HCT116 (cell line): ENCODE measurements around the gene TTLL10. TPM values are rescaled to one million over a fixed set of nuclear protein-coding genes. Genes with fewer than 3 reads are reported as not detected.

ENCODE experiments used
- ATAC-seq: fragments of 200-7000 bp; cut with Tn5 transposase; 2 replicates; pipeline ENCODE4 v1.9.1; 2020; ENCODE audit warnings: mild to moderate bottlenecking, moderate library complexity
- BruUV-seq: library from RNA; stranded (reverse); fragments of 400-500 nt; replicated peaks from 2 replicates; lab custom pipeline; 2021; lab: Mats Ljungman, UMichigan
- CTCF ChIA-PET: fragments of 300-600 bp; sonication (Branson Sonifier 250); formaldehyde crosslinking; loops from one replicate; lab custom pipeline; 2021; ENCODE audit warnings: antibody characterized with exemption; lab: Charles Lee
- POLR2A ChIA-PET: fragments of 300-600, 350-600 bp; sonication (Branson Sonifier 250); formaldehyde crosslinking; loops from one replicate; lab custom pipeline; 2021; ENCODE audit warnings: antibody characterized with exemption; lab: Charles Lee
- RAD21 ChIA-PET, 2 experiments: fragments of 300-600 bp; sonication (Branson Sonifier 250); formaldehyde crosslinking; loops; one replicate each; lab custom pipeline; 2023; ENCODE audit warnings: low total read pairs in 2 of 2; ENCODE audit not compliant: uncharacterized antibody in 2 of 2, unreplicated experiment in 2 of 2, low non-redundant PET in 1 of 2; lab: Charles Lee
- DNase-seq: peaks from one replicate; pipeline ENCODE4 v3.0.0-alpha.2; 2010; ENCODE audit warnings: low read depth, low spot score
- H2AFZ ChIP-seq: fragments of 200-600 bp; shearing (Covaris generic), sonication (generic); 2 replicates; pipeline ENCODE4 v1.6.1; 2017; ENCODE audit warnings: low read depth, mixed run types, mixed read lengths, antibody characterized with exemption, low read length; ENCODE audit not compliant: poor library complexity, severe bottlenecking
- H3K27ac ChIP-seq: 2 replicates; pipeline ENCODE4 v1.5.1; 2012; ENCODE audit warnings: low read depth, low read length
- H3K27me3 ChIP-seq: fragments of 200-600 bp; sonication (generic); 2 replicates; pipeline ENCODE4 v1.6.1; 2016; ENCODE audit warnings: mixed run types, low read length, mixed read lengths; ENCODE audit not compliant: insufficient read depth
- H3K36me3 ChIP-seq, 2 experiments: fragments of 200-500 bp in 1 of 2; fragments of 200-600 bp in 1 of 2; sonication (Bioruptor generic) in 1 of 2; sonication (generic) in 1 of 2; 2 replicates each; pipeline versions ENCODE4 v1.5.1 to v1.6.1; 2014 to 2016; ENCODE audit warnings: low read length in 2 of 2, inconsistent platforms in 1 of 2, mixed read lengths in 1 of 2, mixed run types in 1 of 2; ENCODE audit not compliant: insufficient read depth in 2 of 2, control insufficient read depth in 1 of 2
- H3K4me1 ChIP-seq, 2 experiments: fragments of 200-600 bp in 1 of 2; sonication (generic) in 1 of 2; 2 replicates each; pipeline versions ENCODE4 v1.5.1 to v1.6.1; 2012 to 2017; ENCODE audit warnings: low read length in 2 of 2, inconsistent platforms in 1 of 2, mild to moderate bottlenecking in 1 of 2, mixed read lengths in 1 of 2, mixed run types in 1 of 2, moderate library complexity in 1 of 2; ENCODE audit not compliant: insufficient read depth in 2 of 2, control insufficient read depth in 1 of 2
- H3K4me2 ChIP-seq: fragments of 200-600 bp; sonication (generic); 2 replicates; pipeline ENCODE4 v1.6.1; 2017; ENCODE audit warnings: mixed run types, low read length, mixed read lengths
- H3K4me3 ChIP-seq, 2 experiments: fragments of 200-600 bp in 1 of 2; sonication (generic) in 1 of 2; replicated peaks in 1 of 2; 2 replicates each; pipeline ENCODE4 v1.5.1; 2011 to 2016; ENCODE audit warnings: low read length in 2 of 2, control low read depth in 1 of 2, low read depth in 1 of 2, mild to moderate bottlenecking in 1 of 2, mixed read lengths in 1 of 2, mixed run types in 1 of 2
- H3K79me2 ChIP-seq: fragments of 200-600 bp; sonication (generic); 2 replicates; pipeline ENCODE4 v1.6.1; 2017; ENCODE audit warnings: mild to moderate bottlenecking, mixed run types, low read length, moderate library complexity, mixed read lengths; ENCODE audit not compliant: insufficient read depth
- H3K9ac ChIP-seq: fragments of 200-600 bp; sonication (generic); 2 replicates; pipeline ENCODE4 v1.6.1; 2016; ENCODE audit warnings: low read length, mixed read lengths
- H3K9me2 ChIP-seq: fragments of 200-600 bp; sonication (generic), shearing (Covaris generic); 2 replicates; pipeline ENCODE4 v1.6.1; 2017; ENCODE audit warnings: mixed run types, mild to moderate bottlenecking, moderate library complexity; ENCODE audit not compliant: insufficient read depth
- H3K9me3 ChIP-seq, 2 experiments: fragments of 200-500 bp in 1 of 2; fragments of 200-600 bp in 1 of 2; sonication (Bioruptor generic) in 1 of 2; sonication (generic) in 1 of 2; 2 replicates each; pipeline ENCODE4 v1.6.1; 2014 to 2017; ENCODE audit warnings: low read length in 2 of 2, mixed read lengths in 2 of 2, inconsistent platforms in 1 of 2, low read depth in 1 of 2, mild to moderate bottlenecking in 1 of 2, mixed run types in 1 of 2, moderate library complexity in 1 of 2; ENCODE audit not compliant: control insufficient read depth in 1 of 2, insufficient read depth in 1 of 2
- H4K20me1 ChIP-seq: fragments of 200-600 bp; sonication (generic), shearing (Covaris generic); 2 replicates; pipeline ENCODE4 v1.6.1; 2017; ENCODE audit warnings: mixed run types, mild to moderate bottlenecking, moderate library complexity; ENCODE audit not compliant: insufficient read depth
- CBX3 ChIP-seq: IDR thresholded peaks from 2 replicates; pipeline ENCODE4 v1.6.1; 2012; ENCODE audit warnings: low read depth
- CEBPB ChIP-seq: IDR thresholded peaks from 2 replicates; pipeline ENCODE4 v1.6.1; 2012; ENCODE audit warnings: low read depth
- ELF1 ChIP-seq: IDR thresholded peaks from 2 replicates; pipeline ENCODE4 v1.6.1; 2012; ENCODE audit warnings: low read depth, borderline replicate concordance
- EZH2 ChIP-seq: fragments of 200-600 bp; sonication (generic); IDR thresholded peaks from 2 replicates; pipeline ENCODE4 v1.6.1; 2017; ENCODE audit warnings: antibody characterized with exemption, mixed run types
- EZH2phosphoT487 ChIP-seq: fragments of 200-600 bp; IDR thresholded peaks from 2 replicates; pipeline ENCODE4 v1.6.1; 2018; ENCODE audit warnings: antibody characterized with exemption, borderline replicate concordance
- FOSL1 ChIP-seq: IDR thresholded peaks from 2 replicates; pipeline ENCODE4 v1.6.1; 2012; ENCODE audit warnings: low read depth
- JUND ChIP-seq: IDR thresholded peaks from 2 replicates; pipeline ENCODE4 v1.6.1; 2012
- POLR2A ChIP-seq: IDR thresholded peaks from 2 replicates; pipeline ENCODE4 v1.7.0; 2011; ENCODE audit warnings: borderline replicate concordance; ENCODE audit not compliant: insufficient read depth, insufficient read length; ENCODE audit errors: extremely low read depth
- POLR2AphosphoS5 ChIP-seq: IDR thresholded peaks from 2 replicates; pipeline ENCODE4 v1.6.1; 2011; ENCODE audit warnings: mild to moderate bottlenecking, low read depth, low read length, moderate library complexity
- RAD21 ChIP-seq: IDR thresholded peaks from 2 replicates; pipeline ENCODE4 v1.6.1; 2012; ENCODE audit warnings: low read depth, mild to moderate bottlenecking
- SIN3A ChIP-seq: IDR thresholded peaks from 2 replicates; pipeline ENCODE4 v1.6.1; 2012; ENCODE audit warnings: low read depth
- TCF7L2 ChIP-seq: IDR thresholded peaks from 2 replicates; pipeline ENCODE4 v1.7.0; 2011; ENCODE audit warnings: borderline replicate concordance, inconsistent platforms; ENCODE audit not compliant: insufficient read depth, insufficient read length; ENCODE audit errors: extremely low read depth
- YY1 ChIP-seq: IDR thresholded peaks from 2 replicates; pipeline ENCODE4 v1.6.1; 2011; ENCODE audit warnings: low read length, low read depth, moderate library complexity, mild to moderate bottlenecking; ENCODE audit not compliant: insufficient replicate concordance; ENCODE audit errors: extremely low read depth
- ZFX ChIP-seq: fragments of 450-650 bp; IDR thresholded peaks from 2 replicates; pipeline ENCODE4 v1.6.1; 2017
- intact Hi-C: fragments of 100-400 bp; cut with micrococcal nuclease; formaldehyde crosslinking; loops from 2 replicates; pipeline ENCODE4 v1.10.0; 2022
- total RNA-seq: library from RNA; stranded (reverse); gene quantifications from one replicate; pipeline ENCODE4 v1.2.1, GENCODE V29; 2021; ENCODE audit not compliant: unreplicated experiment
- TF ChIP-seq, protein P1 (sequence below): IDR thresholded peaks from 2 replicates; pipeline ENCODE4 v1.6.1; 2012
- TF ChIP-seq, protein P2 (sequence below): IDR thresholded peaks from 2 replicates; pipeline ENCODE4 v1.6.1; 2012; ENCODE audit warnings: low read depth
- TF ChIP-seq, protein P3 (sequence below): IDR thresholded peaks from 2 replicates; pipeline ENCODE4 v1.6.1; 2012

Gene TTLL10
- total RNA-seq, 1 experiment from 2014 or later: 0.10 TPM

DNA sequence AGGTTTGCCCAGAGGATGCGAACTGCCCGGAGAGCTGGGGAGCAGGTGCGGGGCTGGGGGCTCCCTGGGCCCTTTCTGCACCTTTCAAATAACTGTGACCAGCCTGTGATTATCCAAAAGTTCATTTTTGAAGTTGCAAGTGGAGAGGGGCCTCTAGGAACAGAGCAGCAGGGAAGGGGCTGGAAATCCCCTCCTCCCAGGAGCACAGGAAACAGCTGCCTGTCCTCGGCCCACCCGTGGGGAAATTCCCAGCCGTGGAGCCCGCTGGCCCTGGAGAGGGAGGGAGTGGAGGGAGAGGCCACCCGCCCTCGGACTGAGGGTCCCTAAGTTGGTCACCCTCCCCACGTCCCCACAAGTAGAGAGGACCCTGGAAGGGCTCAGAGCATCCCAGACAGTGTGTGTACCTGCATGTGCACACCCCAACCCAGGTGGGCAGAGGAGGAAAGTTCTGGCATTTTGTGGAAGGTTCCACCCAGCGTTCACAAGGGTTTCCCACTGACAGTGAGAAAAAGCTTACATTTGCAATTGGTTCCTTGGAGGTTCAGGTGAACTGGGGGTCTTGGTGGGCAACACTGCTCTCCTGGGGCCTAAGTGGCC is 41.5 kb downstream of the TTLL10 start:
- DNase-seq: no peak
- Histone ChIP-seq H3K9me3 (no peaks in the 10 kb centered on the region), H3K27me3 (no peaks in the 10 kb centered on the region), H3K4me2 (no peak overlapping the region), H3K9me2 (no peaks in the 10 kb centered on the region), H3K4me1 (peaks cover 0 to 7% of the 10 kb centered on the region in 2 experiments; a peak in 2 of 4 replicates), H3K9ac (no peak overlapping the region), H3K27ac (no peak overlapping the region), H3K4me3 (no peak overlapping the region), H4K20me1 (no peaks in the 10 kb centered on the region), H2AFZ (no peak overlapping the region), H3K79me2 (no peaks in the 10 kb centered on the region), H3K36me3 (peaks cover 2 to 16% of the 10 kb centered on the region in 2 experiments; a peak in 2 of 4 replicates)
- no TSS peak for BruUV-seq
- TF ChIP-seq CEBPB: no peak
- RAD21 ChIA-PET: no interaction called here
- CTCF ChIA-PET: no interaction called here
- ATAC-seq: no peak
- intact Hi-C loops: no loop called here
- POLR2A ChIA-PET: no interaction called here

DNA sequence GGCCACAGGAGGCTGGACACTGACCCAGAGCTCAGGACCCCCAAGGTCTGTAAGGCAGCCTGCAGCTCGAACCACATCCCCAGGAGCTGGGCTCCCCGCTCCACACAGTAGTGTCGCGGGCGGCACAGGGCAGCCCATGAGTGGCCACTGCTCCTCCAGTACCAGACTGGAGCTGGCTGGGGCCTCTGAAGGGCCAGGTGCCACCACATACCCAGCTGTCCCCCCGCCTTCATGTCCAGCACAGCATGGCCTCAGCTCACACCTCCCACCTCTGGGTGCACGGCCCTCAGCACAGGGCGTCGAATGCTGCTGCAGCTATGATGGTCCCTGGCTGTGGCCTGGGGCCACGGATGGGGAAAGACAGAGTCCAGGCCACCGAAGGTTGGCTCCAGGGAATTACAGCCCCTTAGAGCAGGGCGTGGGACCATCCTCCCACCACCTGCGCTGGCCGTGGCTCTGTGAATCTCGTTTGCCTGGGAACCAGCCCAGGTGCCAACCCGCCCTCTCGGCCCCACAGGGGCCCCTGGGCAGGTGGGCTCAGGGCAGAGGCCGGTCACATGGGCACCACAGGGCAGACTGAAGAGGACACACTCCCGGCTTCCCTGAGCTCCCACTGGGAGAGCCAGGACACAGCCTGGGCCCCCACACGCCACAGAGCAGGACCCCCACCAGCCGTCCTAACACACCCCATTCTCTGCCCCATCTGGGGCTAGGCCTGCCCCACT is 42.4 kb downstream of the TTLL10 start:
- RAD21 ChIA-PET: no interaction called here
- no TSS peak for BruUV-seq
- H3K36me3 ChIP-seq: peaks cover 5 to 16% of the 10 kb centered on the region in 2 experiments; a peak in 2 of 4 replicates

More for the DNA sequence above, 42.4 kb downstream of the TTLL10 start:
- TF ChIP-seq FOSL1 (no peak), EZH2 (no peak), POLR2AphosphoS5 (no peak), SIN3A (no peak), RAD21 (no peak), TCF7L2 (no peak), CEBPB (no peak), ELF1 (no peak), EZH2phosphoT487 (no peak), JUND (no peak), YY1 (no peak), CBX3 (no peak), POLR2A (no peak), ZFX (no peak)
- TF ChIP-seq, protein P1, sequence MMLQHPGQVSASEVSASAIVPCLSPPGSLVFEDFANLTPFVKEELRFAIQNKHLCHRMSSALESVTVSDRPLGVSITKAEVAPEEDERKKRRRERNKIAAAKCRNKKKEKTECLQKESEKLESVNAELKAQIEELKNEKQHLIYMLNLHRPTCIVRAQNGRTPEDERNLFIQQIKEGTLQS: no peak
- TF ChIP-seq, protein P2, sequence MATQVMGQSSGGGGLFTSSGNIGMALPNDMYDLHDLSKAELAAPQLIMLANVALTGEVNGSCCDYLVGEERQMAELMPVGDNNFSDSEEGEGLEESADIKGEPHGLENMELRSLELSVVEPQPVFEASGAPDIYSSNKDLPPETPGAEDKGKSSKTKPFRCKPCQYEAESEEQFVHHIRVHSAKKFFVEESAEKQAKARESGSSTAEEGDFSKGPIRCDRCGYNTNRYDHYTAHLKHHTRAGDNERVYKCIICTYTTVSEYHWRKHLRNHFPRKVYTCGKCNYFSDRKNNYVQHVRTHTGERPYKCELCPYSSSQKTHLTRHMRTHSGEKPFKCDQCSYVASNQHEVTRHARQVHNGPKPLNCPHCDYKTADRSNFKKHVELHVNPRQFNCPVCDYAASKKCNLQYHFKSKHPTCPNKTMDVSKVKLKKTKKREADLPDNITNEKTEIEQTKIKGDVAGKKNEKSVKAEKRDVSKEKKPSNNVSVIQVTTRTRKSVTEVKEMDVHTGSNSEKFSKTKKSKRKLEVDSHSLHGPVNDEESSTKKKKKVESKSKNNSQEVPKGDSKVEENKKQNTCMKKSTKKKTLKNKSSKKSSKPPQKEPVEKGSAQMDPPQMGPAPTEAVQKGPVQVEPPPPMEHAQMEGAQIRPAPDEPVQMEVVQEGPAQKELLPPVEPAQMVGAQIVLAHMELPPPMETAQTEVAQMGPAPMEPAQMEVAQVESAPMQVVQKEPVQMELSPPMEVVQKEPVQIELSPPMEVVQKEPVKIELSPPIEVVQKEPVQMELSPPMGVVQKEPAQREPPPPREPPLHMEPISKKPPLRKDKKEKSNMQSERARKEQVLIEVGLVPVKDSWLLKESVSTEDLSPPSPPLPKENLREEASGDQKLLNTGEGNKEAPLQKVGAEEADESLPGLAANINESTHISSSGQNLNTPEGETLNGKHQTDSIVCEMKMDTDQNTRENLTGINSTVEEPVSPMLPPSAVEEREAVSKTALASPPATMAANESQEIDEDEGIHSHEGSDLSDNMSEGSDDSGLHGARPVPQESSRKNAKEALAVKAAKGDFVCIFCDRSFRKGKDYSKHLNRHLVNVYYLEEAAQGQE: no peak
- TF ChIP-seq, protein P3, sequence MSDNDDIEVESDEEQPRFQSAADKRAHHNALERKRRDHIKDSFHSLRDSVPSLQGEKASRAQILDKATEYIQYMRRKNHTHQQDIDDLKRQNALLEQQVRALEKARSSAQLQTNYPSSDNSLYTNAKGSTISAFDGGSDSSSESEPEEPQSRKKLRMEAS: no peak
- Histone ChIP-seq H3K27me3 (no peaks in the 10 kb centered on the region), H3K4me1 (peaks cover 0 to 7% of the 10 kb centered on the region in 2 experiments; a peak in 2 of 4 replicates), H3K9me3 (no peaks in the 10 kb centered on the region), H2AFZ (no peak overlapping the region), H4K20me1 (no peaks in the 10 kb centered on the region), H3K27ac (no peak overlapping the region; the same call in 1 of the 2 replicates), H3K79me2 (no peaks in the 10 kb centered on the region), H3K4me3 (no peak overlapping the region), H3K9ac (no peak overlapping the region), H3K9me2 (no peaks in the 10 kb centered on the region), H3K4me2 (no peak overlapping the region)
- DNase-seq (no peak), ATAC-seq (no peak; the same call in 1 of the 2 replicates)
- CTCF ChIA-PET: no interaction called here
- intact Hi-C loops: no loop called here
- POLR2A ChIA-PET: no interaction called here
